ENCODE measurements around the gene SLC5A9.

- TF ChIP-seq EZH2 (IDR thresholded peaks at IDR 0.05; ENCODE audit: insufficient read depth, poor library complexity, severe bottlenecking) (no peak), EZH2phosphoT487 (IDR thresholded peaks at IDR 0.05; ENCODE audit: insufficient read depth, low read depth) (0 out of 2 replicates have a peak, but pooled peaks have one; percentile 71)
These were observed 20.3 kb upstream of the SLC5A9 start for GRCh38 chr1:48202030-48202752.

Measured in GM23248 (cell line).